Left kidney (tissue), 2 donors: ENCODE data around the gene REEP3. TPM values are rescaled to one million over a fixed set of nuclear protein-coding genes. Genes with fewer than 3 reads are reported as not detected.

ENCODE experiments used
- DNase-seq: peaks from one replicate; pipeline ENCODE4 v3.0.0-alpha.2; 2013
- polyA plus RNA-seq: library from polyadenylated mRNA; unstranded; fragments of 120-200 nt; gene quantifications from one replicate; pipeline ENCODE4 v1.2.1, GENCODE V29; 2013; ENCODE audit not compliant: insufficient read length

Gene REEP3
- polyA plus RNA-seq, 1 donor = 34.1 TPM

GRCh38 chr10:63504145-63504881, 16.9 kb upstream of the REEP3 start:
- DNase-seq = no peak

GRCh38 chr10:63505562-63505961, 15.6 kb upstream of the REEP3 start:
- DNase-seq = no peak

- DNase-seq = no peak
Observed at GRCh38 chr10:63506554-63506953, 14.6 kb upstream of the REEP3 start.

GRCh38 chr10:63515002-63515763, 6.0 kb upstream of the REEP3 start:
- DNase-seq = no peak

- no peak for DNase-seq
Observed at GRCh38 chr10:63516207-63516606, 5.0 kb upstream of the REEP3 start.

GRCh38 chr10:63518690-63519288, 2.4 kb upstream of the REEP3 start:
- DNase-seq = no peak

GRCh38 chr10:63521416-63522276, 445 bp downstream of the REEP3 start:
- DNase-seq = peak; percentile 72

GRCh38 chr10:63522277-63522687, 1.1 kb downstream of the REEP3 start:
- DNase-seq = no peak

- no peak for DNase-seq
Observed at GRCh38 chr10:63522995-63523394, 1.8 kb downstream of the REEP3 start.

GRCh38 chr10:63525021-63525420, 3.8 kb downstream of the REEP3 start:
- no peak for DNase-seq

- no peak for DNase-seq
Observed at GRCh38 chr10:63527401-63527800, 6.2 kb downstream of the REEP3 start.

GRCh38 chr10:63528084-63528744, 7.0 kb downstream of the REEP3 start:
- no peak for DNase-seq

GRCh38 chr10:63530409-63530808, 9.2 kb downstream of the REEP3 start:
- DNase-seq = no peak

GRCh38 chr10:63534723-63535122, 13.5 kb downstream of the REEP3 start:
- DNase-seq = no peak

GRCh38 chr10:63536698-63537097, 15.5 kb downstream of the REEP3 start:
- DNase-seq = no peak

- no peak for DNase-seq
Observed at GRCh38 chr10:63537536-63537935, 16.3 kb downstream of the REEP3 start.

GRCh38 chr10:63539377-63539776, 18.2 kb downstream of the REEP3 start:
- DNase-seq = no peak

GRCh38 chr10:63539994-63540393, 18.8 kb downstream of the REEP3 start:
- no peak for DNase-seq

- DNase-seq = no peak
Observed at GRCh38 chr10:63542835-63543575, 21.8 kb downstream of the REEP3 start.

- DNase-seq = no peak
Observed at GRCh38 chr10:63543576-63543962, 22.4 kb downstream of the REEP3 start.

- no peak for DNase-seq
Observed at GRCh38 chr10:63544418-63544817, 23.2 kb downstream of the REEP3 start.
